ENCODE data around the gene FPR2.

Gene FPR2

DNA sequence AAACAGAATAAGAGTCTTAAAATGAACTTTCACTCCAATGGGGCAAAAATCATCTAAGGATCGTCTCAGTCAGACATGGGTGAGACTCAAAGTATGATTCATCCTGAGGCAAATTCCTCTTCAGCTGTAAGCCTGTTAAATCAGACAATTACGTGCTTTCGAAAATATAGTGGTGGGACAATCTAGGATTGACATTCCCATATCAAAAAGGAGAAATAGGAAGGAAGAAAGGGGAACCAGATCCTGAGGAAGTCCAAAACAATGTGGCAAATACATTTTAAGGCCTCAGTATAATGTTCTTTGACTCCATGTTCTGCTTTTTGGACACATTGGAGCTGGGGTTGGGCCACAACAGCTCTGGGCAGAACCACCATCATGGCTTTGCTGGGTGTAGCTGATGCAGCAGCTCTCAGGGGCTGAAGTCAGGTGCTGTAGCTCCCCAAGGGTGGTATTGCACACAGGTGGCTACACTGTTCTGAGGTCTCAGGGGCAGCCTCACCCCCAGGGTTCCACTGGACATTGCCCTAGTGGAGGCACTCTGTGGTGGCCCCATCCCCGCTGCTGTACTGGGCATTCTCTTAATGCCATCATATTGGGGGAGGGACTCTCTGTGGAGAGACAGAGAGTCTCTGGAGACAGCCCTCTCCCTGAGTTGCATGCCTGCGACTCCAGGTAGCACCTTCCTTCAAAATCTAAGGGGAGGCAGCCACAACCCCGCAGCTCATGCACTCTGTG lies 28.2 kb downstream of the FPR2 start:
- Histone ChIP-seq H3K4me1 (ENCODE audit: control insufficient read depth in 1 of 2, insufficient read depth in 1 of 2, low read depth in 1 of 2, low read length in 1 of 2) (peaks cover 0 to 3% of the 10 kb centered on the region in 2 experiments), H3K9me3 (no peaks in the 10 kb centered on the region), H3K4me3 (ENCODE audit: low read depth in 1 of 2, low read length in 1 of 2) (no peak overlapping the region), H3K27ac (no peak overlapping the region), H3K27me3 (peaks cover 45% of the 10 kb centered on the region), H3K36me3 (no peaks in the 10 kb centered on the region)
- TF ChIP-seq, protein P1, sequence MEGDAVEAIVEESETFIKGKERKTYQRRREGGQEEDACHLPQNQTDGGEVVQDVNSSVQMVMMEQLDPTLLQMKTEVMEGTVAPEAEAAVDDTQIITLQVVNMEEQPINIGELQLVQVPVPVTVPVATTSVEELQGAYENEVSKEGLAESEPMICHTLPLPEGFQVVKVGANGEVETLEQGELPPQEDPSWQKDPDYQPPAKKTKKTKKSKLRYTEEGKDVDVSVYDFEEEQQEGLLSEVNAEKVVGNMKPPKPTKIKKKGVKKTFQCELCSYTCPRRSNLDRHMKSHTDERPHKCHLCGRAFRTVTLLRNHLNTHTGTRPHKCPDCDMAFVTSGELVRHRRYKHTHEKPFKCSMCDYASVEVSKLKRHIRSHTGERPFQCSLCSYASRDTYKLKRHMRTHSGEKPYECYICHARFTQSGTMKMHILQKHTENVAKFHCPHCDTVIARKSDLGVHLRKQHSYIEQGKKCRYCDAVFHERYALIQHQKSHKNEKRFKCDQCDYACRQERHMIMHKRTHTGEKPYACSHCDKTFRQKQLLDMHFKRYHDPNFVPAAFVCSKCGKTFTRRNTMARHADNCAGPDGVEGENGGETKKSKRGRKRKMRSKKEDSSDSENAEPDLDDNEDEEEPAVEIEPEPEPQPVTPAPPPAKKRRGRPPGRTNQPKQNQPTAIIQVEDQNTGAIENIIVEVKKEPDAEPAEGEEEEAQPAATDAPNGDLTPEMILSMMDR (IDR thresholded peaks at IDR 0.05), result no peak

DNA sequence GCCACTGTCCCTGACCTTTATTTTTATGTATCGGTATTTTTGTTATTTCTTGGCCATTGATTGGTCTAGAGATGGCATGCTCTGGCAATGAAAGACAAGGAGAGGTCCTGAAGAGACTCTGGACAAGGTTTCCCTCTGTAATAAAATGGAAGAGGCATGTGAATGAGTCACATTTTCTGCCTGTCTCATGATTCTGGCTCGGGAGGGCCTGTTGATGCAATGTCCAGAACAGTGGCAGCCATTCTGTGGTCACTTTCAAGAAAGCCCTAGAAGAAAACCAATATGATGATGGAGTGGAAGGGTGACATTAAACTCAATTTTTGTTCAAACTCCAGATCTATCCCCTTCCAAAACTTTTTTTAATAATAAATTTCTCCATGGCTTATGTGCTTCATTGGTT lies 32.0 kb downstream of the FPR2 start:
- no peaks in the 10 kb centered on the region for H3K36me3 ChIP-seq

DNA sequence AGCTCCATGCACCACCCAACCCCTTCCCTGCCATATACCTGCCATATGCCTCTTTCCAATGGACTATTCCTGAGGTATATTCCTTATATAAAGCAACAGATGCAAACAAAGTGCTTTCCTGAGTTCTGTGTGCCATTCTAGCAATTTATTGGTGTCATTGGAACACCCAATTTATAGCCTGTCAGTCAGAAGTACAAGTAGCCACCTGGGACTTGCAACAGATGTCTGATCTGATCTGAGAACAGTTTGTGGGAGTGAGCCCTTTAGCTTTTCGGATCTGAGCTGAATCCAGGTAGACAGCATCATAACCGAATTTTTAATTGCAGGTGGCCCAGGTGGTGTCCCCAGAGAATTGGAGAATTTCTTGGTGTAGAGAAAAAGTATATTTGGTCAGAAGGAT lies 33.0 kb downstream of the FPR2 start:
- H3K9me3 ChIP-seq, result no peaks in the 10 kb centered on the region
- no peak overlapping the region for H3K27ac ChIP-seq
- peaks cover 22% of the 10 kb centered on the region for H3K27me3 ChIP-seq
- TF ChIP-seq, protein P1 (IDR thresholded peaks at IDR 0.05), result no peak
- no peak overlapping the region for H3K4me3 ChIP-seq (ENCODE audit: low read depth in 1 of 2, low read length in 1 of 2)
- no peaks in the 10 kb centered on the region for H3K36me3 ChIP-seq
- H3K4me1 ChIP-seq (ENCODE audit: control insufficient read depth in 1 of 2, insufficient read depth in 1 of 2, low read depth in 1 of 2, low read length in 1 of 2), result no peaks in the 10 kb centered on the region

More for the DNA sequence above, 32.0 kb downstream of the FPR2 start:
- Histone ChIP-seq H3K27me3 (peaks cover 29% of the 10 kb centered on the region), H3K4me3 (ENCODE audit: low read depth in 1 of 2, low read length in 1 of 2) (no peak overlapping the region), H3K4me1 (ENCODE audit: control insufficient read depth in 1 of 2, insufficient read depth in 1 of 2, low read depth in 1 of 2, low read length in 1 of 2) (no peaks in the 10 kb centered on the region), H3K27ac (no peak overlapping the region), H3K9me3 (no peaks in the 10 kb centered on the region)
- TF ChIP-seq, protein P1 (IDR thresholded peaks at IDR 0.05), result no peak

DNA sequence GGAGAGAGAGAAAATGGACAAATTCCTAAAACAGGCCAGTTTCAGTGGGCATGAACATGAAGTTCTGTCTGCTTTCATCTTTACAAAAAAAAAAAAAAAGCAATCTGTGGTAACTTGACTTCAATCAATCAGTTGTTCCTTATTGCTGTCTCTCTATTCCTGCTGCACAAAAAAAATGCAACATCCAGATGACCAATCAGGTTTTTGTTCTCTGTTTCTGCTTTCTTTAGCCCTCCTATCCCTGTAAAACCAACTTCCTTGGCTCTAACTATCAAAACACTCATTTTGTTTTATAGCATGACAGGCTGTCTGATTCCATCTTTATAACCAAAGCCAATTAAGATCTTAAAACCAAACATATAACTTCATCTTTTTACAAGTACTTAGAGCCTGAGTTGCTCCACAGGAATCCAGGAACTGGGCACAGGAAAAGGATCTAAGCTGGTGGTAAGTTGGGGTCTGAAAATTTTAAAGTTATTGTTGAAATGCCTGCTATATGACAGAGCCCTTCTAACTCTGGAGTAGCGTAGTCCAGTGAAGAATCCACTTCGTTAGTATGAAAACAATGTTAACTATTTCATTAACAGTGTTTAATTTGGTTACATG lies 34.0 kb downstream of the FPR2 start, which contains the start of gene FPR3:
Gene FPR3 (plus strand): TSS at position 273 of the 606 bp plus-strand sequence. CDS start 28,592 bp downstream, outside the sequence.
- TF ChIP-seq, protein P1 (IDR thresholded peaks at IDR 0.05), result no peak
- Histone ChIP-seq H3K27ac (no peak within 1 kb of the TSS), H3K4me3 (ENCODE audit: low read depth in 1 of 2, low read length in 1 of 2) (no peak within 1 kb of the TSS), H3K36me3 (no peaks in the 10 kb centered on the region), H3K9me3 (no peaks in the 10 kb centered on the region), H3K27me3 (peaks cover 22% of the 10 kb centered on the region), H3K4me1 (ENCODE audit: control insufficient read depth in 1 of 2, insufficient read depth in 1 of 2, low read depth in 1 of 2, low read length in 1 of 2) (no peaks in the 10 kb centered on the region)

DNA sequence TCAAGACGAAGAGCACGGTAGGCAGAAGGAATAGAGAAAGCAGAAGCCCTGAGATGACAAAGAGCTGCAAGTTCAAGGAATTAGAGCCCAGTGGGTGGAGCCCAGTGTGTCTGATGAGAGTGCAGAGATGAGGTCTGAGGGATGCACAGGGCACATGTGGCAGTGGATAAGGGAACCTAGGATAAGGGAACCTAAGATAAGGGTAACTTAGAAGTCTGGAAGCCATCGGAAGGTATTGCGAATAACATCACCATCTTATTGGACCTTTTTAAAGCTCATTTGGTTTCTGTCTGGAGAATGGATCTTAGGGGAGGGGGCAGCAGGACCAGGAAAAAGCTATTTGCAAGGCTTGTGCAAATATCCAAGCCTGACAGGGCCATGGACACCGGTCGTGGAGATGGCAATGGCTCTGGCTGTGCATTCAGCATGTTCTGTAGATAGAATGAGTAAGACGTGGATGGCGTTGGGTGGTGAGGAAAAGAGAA lies 35.3 kb downstream of the FPR2 start:
- TF ChIP-seq, protein P1 (IDR thresholded peaks at IDR 0.05), result no peak
- Histone ChIP-seq H3K27ac (no peak overlapping the region), H3K36me3 (no peaks in the 10 kb centered on the region)

More for the DNA sequence above, 35.3 kb downstream of the FPR2 start:
- H3K4me1 ChIP-seq (ENCODE audit: control insufficient read depth in 1 of 2, insufficient read depth in 1 of 2, low read depth in 1 of 2, low read length in 1 of 2), result no peaks in the 10 kb centered on the region
- H3K27me3 ChIP-seq, result peaks cover 22% of the 10 kb centered on the region
- no peaks in the 10 kb centered on the region for H3K9me3 ChIP-seq
- H3K4me3 ChIP-seq (ENCODE audit: low read depth in 1 of 2, low read length in 1 of 2), result no peak overlapping the region

Measured in neutrophil (primary cell).